GM19372 (cell line): ENCODE results near the gene NFATC1.

Source experiments
- ATAC-seq: cut with Tn5 transposase; IDR thresholded peaks from one replicate; pipeline ENCODE4 v1.9.1; 2021; ENCODE audit warnings: mild to moderate bottlenecking, low read depth, moderate library complexity; ENCODE audit not compliant: unreplicated experiment

The NFATC1 gene

DNA sequence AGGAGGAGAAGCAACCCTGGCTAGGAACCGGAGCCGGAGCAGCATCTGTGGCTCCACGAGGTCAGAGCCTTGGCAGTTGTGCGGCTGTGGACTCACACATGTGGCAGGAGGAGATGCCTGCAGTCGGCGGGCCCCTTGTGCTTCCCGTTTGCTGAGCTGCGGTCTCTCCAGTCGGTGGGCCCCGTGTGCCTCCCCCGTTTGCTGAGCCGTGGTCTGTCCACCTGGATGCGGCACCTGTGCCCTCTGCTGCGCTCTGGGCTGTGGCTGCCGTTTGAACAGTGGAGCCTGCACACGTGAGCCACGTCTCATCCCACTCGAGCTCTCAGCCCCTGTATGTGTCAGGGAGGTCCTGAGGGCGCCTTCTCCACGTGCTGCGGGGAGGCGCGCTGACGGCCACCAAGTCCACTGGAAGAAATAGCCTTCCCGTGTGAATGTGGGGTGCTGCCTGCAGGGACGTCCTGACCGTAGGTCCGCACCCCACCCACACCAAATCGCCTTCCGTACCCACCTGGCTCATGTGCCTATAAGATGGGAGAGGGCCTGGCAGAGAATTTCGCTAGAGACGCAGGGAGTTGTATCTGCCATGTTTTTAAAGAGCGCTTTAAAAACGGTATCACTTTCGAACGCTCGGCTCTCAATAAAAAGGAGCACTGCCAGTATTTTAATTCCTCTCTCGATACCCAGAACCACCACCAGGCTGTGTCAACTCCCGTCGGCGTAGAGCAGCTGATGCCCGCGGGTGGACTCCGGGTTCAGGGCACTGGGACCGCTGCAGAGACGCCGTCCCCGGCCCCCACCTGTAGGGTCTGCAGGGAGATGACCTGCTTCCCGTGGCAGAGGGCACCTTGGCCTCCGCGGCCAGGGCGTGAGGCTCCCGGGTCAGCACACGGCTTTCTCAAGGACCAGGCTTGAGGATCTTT is 117.0 kb downstream of the NFATC1 start:
- no peak for ATAC-seq

DNA sequence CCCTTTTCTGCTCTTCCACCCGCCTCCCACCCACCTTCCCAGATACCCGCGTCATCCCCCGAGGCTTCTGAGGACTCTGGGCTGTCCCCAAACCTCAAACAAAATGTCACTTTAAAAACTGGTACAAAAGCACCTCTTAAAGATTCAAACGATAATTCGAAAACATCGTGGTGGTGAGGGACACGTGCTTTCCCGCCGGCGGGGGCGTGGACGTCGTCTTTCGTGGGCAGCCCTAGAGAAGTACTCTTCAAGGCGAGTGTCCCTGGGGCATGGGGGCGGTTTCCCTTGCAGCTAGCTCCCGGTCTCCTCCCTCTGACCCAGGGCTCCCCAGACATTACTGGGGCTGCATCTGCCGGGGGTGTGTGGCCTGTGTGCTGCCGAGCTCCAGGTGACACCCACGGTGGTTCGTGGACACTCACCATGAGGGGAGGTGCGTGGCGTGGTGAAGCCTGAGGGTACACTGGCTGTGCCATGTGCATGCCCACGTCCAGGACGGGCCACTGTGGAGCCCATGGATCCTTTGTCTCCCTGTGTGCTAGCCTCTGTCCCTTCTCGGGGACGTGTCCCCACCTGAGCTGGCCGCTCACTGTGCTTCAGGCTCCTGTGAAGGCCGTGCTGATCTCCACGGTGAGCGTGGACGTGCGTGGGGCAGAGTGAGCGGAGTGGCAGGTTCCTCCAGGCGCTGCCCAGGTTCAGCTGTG is 117.8 kb downstream of the NFATC1 start:
- ATAC-seq = no peak

DNA sequence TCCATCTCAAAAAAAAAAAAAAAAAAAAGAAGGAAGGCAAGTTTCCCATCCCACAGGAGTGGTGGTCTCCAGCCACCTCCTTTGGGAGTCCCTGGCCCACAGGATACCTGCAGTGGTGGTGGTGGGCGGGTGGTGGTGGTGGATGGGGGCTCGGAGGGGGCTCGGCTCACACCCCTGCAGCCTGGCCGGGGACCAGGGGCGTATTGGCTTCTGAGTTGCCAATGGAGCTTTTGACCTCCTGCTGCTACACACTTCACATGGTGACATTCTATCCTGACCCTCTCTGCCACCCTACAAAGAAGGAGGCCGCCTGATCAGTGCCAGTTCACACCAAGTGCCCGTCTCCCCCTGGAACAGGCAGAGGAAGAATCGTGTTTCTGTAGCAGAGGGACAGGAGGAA is 119.6 kb downstream of the NFATC1 start:
- ATAC-seq = no peak

DNA sequence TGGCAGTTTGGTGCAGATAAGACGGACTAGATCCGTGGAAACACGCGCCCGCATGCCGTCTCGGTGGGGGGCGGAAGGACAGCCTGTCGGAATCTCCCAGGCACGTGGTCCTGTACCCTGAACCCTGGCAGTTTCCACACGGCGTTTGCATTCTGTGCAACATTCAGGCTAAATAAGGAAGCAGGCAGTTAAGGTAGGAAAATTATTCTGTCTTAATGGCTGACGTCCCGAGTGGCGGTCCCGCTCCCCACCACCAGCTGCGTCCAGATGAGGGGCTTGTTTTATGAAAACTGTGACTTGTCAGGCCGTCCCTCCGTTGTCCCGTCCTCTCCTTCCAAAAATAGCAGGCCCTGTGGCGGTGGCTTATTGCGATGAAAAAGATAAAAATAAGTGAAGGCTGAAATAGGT is 120.2 kb downstream of the NFATC1 start:
- no peak for ATAC-seq

DNA sequence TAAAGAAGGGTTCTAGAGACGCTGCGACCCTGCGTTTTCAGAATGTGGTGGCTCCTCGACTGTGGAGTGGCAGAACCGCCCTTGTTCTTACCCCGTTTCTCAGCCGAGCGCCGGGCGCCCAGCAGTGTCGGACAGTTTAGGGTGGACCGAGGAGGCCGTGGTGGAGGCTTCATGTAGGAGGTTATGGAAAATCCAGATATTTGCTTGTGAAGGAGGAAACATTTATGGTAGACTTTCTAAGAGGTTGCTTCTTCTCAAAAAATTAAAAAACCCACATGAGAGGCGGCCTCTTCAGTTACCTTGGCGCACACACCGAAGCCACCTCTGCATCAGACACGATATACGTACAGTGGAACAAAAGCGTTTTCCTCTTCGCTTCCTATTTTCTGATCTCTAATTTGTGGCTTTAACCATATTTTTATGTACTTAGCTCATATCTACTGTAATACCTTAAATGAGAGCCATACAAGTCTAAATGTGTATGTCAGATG is 120.8 kb downstream of the NFATC1 start:
- ATAC-seq = no peak

DNA sequence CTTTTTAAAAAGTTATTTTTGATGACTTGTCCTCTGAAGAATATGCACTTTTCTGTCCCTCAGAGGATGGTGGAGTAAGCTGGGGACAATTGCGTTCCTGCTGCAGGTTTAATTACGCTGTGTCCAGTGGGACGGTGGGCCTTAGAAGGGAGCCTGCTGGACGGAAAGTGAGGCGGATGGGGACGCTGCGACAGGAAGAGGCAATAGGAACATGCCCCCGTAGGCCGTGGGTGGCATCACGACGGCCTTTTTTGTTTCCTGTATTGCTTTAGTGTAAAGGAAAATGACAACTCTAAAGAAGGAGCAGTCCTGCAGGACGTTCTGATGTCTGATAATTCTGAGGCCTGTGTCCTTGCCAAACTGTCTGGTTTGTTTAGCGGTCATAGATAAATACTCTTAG is 121.6 kb downstream of the NFATC1 start:
- no peak for ATAC-seq

DNA sequence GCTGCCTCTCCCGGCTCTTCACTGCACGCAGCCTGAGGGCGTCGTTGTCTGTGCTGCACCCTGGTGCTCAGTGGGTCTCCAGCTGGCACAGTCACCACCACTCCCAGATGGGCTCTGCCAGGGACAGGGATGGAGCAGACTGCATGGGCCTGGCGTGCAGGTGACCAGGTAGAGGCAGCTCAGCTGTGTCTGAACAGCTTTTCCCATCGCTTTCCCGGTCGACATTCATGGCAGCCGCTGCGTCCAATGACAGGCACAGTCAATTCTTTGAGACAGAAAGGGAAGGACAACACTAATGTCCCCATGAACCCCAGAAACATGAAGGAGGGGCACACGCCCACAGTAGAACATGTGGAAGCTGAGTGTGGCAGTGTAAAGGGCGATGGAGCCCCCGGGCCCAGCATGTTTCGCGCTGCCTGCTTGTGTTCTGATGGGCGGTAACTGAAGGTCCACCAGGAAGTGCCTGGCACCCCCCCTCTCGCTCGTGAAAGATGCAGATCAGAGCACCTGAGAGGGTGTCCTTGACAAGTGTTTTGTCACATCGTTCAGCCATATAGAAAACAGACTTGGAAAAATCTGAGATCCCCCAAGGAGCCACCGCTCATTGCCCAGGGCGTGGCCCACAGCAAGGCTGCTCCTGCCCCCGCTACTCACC is 122.4 kb downstream of the NFATC1 start:
- no peak for ATAC-seq

DNA sequence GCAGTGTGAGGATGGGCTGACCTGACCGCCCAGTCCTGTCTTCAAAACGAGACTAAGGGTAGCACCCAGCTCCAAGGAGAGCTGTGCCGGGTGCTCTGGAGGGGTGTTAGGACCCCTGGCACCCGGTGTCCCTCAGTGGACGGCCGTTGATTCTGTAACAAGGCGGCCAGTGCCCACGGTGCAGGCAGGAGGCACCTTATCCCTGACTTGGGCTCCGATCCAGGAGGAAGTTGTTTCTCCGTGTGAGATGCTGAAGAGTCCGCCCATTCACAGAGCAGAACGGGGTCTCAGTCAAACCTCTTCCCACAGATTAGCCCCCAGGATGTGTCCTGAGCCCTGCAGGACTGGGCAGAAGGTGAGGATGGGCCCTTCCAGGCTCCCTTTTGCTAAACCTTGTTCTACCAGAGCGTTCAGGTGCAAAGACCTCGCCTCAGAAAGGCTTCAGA is 123.0 kb downstream of the NFATC1 start:
- ATAC-seq = no peak

DNA sequence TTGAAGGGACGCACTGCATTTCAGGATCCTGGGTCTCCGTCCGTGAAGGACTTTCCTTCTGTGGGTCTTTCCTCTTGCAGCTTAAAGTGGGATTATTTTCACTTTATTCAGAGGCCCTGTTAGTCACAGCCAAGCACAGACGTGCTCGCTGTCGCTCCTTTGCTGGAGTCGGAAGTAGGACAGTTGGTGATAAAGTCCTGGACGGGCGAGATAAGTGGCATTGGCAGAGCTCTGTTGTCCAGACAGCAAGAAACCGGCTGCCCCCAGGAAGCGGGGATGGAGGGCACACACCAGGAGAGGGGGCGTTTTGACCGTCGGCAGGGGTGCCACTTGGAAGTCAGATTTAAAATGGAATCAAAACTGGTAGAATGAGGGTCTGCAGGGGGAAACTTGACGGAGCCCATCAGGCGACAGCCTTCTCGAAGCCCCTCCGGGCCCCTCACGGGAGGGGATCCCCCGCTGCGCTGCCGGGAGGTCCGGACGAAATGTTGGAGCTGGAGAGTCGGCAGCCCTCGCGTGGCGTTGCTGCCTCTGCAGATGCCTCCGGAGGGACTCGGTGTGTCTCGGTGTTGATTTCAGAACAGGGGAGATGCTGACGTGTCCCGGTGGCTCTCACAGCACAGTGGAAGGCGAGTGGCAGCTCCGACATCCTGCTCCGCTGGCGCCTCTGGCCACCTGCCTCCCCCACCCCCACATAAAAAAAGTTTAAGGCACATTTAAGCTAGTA is 124.2 kb downstream of the NFATC1 start:
- ATAC-seq = no peak

DNA sequence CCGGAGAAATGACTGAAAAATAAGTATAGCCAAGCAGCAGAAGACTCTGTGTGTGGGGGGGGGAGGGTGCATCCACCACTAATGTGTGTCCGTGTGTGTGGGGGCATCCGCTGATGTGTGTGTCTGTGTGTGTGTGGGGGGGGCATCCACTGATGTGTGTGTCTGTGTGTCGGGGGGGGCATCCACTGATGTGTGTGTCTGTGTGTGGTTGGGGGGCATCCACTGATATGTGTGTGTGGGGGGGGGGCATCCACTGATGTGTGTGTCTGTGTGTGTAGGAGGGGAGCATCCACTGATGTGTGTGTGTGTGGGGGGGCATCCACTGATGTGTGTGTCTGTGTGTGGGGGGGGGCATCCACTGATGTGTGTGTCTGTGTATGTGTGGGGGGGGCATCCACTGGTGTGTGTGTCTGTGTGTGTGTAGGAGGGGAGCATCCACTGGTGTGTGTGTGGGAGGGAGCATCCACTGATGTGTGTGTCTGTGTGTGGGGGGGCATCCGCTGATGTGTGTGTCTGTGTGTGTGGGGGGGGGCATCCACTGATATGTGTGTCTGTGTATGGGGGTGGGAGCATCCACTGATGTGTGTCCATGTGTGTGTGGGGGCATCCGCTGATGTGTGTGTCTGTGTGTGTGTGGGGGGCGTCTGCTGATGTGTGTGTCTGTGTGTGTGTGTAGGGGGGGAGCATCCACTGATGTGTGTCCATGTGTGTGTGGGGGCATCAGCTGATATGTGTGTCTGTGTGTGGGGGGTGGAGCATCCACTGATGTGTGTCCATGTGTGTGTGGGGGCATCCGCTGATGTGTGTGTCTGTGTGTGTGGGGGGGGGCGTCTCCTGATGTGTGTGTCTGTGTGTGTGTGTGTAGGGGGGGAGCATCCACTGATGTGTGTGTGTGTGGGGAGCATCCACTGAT is 125.0 kb downstream of the NFATC1 start:
- ATAC-seq = no peak

DNA sequence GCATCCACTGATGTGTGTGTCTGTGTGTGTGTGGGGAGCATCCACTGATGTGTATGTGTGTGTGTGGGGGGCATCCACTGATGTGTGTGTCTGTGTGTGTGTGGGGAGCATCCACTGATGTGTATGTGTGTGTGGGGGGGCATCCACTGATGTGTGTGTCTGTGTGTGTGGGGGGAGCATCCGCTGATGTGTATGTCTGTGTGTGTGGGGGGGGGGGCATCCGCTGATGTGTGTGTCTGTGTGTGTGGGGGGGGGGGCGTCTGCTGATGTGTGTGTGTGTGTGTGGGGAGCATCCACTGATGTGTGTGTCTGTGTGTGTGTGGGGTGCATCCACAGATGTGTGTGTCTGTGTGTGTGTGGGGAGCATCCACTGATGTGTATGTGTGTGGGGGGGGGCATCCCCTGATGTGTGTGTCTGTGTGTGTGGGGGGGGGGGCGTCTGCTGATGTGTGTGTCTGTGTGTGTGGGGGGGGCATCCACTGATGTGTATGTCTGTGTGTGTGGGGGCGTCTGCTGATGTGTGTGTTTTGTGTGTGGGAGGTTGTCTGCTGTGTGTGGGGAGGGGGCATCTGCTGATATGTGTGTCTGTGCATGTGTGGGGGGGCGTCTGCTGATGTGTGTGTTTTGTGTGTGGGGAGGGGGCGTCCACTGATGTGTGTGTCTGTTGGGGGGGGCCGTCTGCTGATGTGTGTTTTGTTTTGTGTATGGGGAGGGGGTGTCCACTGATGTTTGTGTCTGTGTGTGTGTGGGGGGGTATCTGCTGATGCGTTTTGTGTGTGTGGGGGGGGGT is 125.9 kb downstream of the NFATC1 start:
- ATAC-seq = no peak

DNA sequence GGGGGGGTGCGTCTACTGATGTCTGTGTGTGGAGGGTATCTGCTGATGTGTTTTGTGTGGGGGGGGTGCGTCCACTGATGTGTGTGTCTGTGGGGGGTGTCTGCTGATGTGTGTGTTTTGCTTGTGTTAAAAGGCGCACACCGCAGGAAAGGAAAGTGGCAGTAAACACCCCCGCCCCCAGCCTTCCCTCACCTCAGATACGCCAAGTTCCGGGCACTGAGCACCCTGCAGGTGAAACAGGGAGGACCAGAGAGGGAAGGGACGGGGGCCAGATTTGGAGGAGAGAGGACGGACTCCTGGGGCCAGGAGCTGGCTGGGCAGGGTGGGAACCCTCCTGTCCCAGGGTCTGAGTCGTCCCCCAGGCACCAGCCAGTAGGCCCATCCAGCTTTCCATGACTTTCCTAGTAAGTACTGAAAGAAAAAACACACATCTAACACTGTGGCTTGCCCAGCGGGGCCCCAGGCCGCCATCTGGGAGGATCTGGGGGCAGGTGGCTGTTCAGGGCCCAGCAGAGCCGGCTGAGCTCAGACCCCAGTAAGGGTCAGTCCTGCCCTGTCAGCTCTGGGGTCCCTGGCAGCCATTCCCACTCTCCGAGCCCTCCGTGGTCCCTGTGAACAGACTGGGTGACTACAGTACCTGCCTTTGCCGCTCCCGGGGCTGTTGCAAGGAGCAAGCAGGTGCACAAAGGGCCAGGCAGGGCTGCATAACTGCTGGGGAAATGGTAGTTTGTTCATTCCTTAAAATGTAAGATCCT is 126.9 kb downstream of the NFATC1 start:
- no peak for ATAC-seq

DNA sequence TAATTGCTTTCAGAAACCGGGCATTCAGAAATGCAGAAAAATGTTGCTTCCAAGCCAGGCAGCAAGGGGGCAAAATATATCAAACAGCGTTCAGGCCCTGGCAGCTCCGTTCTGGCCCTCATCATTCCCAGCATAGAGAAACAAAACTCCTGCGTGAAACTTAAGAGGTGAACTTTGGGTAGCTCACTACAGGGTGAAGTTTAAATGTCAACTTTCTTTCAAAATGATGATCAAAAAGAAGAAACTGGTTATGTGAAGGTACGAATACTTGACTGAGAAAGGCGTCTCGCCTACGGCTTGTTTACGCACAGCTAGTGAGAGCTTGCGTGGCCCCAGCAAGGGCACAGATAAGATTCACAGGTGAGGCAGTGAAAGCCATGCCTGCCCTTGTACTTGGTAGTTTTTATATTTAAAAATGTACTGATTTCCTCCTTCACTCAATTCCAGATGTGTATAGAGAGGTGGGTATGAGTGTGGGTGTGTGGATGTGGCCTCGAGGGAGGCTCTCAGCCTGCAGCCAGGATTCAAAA is 127.5 kb downstream of the NFATC1 start:
- ATAC-seq = peak; percentile 37

DNA sequence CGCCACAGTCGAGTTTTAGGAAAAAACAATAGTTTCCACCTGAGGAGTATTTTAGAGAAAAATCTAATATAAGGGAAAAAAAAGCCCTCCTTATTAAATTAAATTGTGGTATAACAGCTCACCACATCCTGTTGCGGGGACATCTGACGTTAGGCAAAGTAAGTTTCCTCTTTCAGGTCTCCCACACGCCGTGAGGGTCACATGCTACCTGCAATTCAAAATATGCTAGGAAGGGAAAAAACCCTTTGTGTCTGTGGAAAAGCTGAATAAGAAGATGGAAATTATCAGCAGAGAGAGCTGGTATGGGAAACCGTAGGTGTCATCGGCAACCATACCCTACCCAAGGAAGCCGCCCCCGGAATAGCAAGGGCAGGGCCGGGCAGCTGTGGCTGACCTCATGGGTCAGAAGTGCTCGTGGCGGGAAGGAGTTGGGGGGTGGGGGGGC is 128.0 kb downstream of the NFATC1 start:
- peak; percentile 58 for ATAC-seq

DNA sequence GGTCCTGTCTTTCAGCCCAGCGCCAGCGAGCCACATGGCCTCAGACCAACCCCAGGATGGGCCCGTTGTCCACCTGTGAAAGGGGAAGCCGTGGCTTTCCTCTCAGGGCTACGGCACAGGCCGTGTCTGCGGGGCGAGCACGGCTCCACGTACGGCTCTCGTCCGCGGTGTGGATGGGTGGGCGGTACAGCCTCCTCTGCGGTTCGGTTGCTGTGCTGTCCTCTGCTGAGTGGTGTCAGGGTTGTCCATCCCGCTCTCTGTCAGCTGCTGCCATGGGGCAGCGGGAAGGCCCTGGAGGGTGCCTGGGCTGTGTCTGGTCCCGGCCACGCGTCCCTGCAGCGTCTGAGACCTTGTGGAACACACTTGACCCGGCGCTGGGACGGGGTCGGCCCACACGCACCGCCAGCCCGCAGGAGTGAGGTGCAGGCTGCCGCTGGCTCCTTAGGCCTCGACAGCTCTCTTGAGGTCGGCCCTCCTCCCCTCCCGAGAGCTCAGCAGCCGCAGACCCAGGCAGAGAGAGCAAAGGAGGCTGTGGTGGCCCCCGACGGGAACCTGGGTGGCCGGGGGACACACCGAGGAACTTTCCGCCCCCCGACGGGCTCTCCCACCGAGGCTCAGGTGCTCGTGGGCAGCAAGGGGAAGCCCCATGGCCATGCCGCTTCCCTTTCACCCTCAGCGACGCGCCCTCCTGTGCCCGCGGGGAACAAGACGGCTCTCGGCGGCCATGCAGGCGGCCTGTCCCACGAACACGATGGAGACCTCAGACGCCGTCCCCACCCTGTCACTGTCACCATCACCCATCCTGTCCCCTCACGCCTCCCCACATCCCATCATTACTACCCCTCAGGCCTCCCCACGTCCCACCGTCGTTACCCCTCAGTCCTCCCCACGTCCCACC is 128.7 kb downstream of the NFATC1 start:
- ATAC-seq = peak; percentile 39
